ENCODE results near the gene CDKN3. TPM values are rescaled to one million over a fixed set of nuclear protein-coding genes. Genes with fewer than 3 reads are reported as not detected.

CDKN3 gene
- total RNA-seq, 1 donor from 2014 or later: 2.4 TPM

GRCh38 chr14:54440037-54440436 is 43.2 kb downstream of the CDKN3 start:
- DNase-seq (ENCODE audit: low read depth) (no peak), FAIRE-seq (no peak)
- H3K9me3 Mint-ChIP-seq (ENCODE audit: unreplicated experiment): no peaks in the 10 kb centered on the region
- H2AFZ ChIP-seq (ENCODE audit: low read depth, low read length): no peak overlapping the region
- peak overlapping the region; percentile 92 for H3K4me2 ChIP-seq (ENCODE audit: low read length)
- peak overlapping the region; percentile 80 for H3K27ac Mint-ChIP-seq (ENCODE audit: unreplicated experiment)
- peaks cover 27% of the 10 kb centered on the region for H3K4me1 Mint-ChIP-seq (ENCODE audit: low read depth, unreplicated experiment)
- peak overlapping the region; percentile 89 for H3K4me3 Mint-ChIP-seq (ENCODE audit: unreplicated experiment)
- peaks cover 24% of the 10 kb centered on the region for H3K4me1 ChIP-seq (ENCODE audit: insufficient read depth, low read length)
- no peaks in the 10 kb centered on the region for H3K27me3 ChIP-seq (ENCODE audit: insufficient read depth, low read length)
- TF ChIP-seq EZH2 (IDR thresholded peaks at IDR 0.05; ENCODE audit: insufficient read depth, low read length) (no peak), CTCF (IDR thresholded peaks at IDR 0.05; ENCODE audit: insufficient read depth, low read depth, low read length) (no peak)
- peaks cover 54% of the 10 kb centered on the region for H4K20me1 ChIP-seq (ENCODE audit: insufficient read depth, low read length)
- no peaks in the 10 kb centered on the region for H3K27me3 Mint-ChIP-seq (ENCODE audit: low read depth, unreplicated experiment)
- H3K27ac ChIP-seq (ENCODE audit: low read depth, low read length): peak overlapping the region; percentile 96
- H3K9ac ChIP-seq (ENCODE audit: low read length): peak overlapping the region; percentile 96
- H3K36me3 ChIP-seq (ENCODE audit: insufficient read depth, low read length): no peaks in the 10 kb centered on the region
- H3K36me3 Mint-ChIP-seq (ENCODE audit: low read depth, unreplicated experiment): peaks cover under 1% of the 10 kb centered on the region
- peaks cover 58% of the 10 kb centered on the region for H3K79me2 ChIP-seq (ENCODE audit: insufficient read depth, low read length)
- no peaks in the 10 kb centered on the region for H3K9me3 ChIP-seq (ENCODE audit: insufficient read depth, low read depth, low read length)
- peak overlapping the region; percentile 79 for H3K4me3 ChIP-seq (ENCODE audit: insufficient read depth, low read depth, low read length)

DNA sequence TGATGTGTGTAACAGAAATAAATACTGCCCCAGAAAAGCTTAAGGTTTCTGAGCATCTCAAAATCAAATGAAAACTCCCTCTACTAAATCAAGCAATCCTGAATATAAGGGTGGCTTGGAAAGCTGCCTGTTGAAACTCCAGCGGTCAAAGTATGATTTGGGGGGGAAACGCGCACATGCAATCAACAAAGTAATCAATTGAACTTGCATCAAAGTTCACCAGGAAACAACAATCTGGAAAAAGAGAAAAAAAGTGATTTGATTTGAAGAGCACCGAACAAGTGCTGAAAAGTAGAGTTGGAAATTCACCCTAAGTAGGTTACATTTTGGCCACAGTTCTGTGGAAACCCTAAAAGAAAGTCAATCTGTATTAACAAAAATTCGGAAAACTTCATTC is 43.7 kb downstream of the CDKN3 start:
- H3K9me3 Mint-ChIP-seq (ENCODE audit: unreplicated experiment): no peaks in the 10 kb centered on the region
- DNase-seq (ENCODE audit: low read depth) (no peak), FAIRE-seq (no peak)
- no peaks in the 10 kb centered on the region for H3K27me3 Mint-ChIP-seq (ENCODE audit: low read depth, unreplicated experiment)
- H3K36me3 Mint-ChIP-seq (ENCODE audit: low read depth, unreplicated experiment): no peaks in the 10 kb centered on the region
- peak overlapping the region; percentile 89 for H3K4me3 Mint-ChIP-seq (ENCODE audit: unreplicated experiment)
- Histone ChIP-seq H3K36me3 (ENCODE audit: insufficient read depth, low read length) (no peaks in the 10 kb centered on the region), H3K4me1 (ENCODE audit: insufficient read depth, low read length) (peaks cover 20% of the 10 kb centered on the region), H3K4me2 (ENCODE audit: low read length) (peak overlapping the region; percentile 92), H3K9ac (ENCODE audit: low read length) (peak overlapping the region; percentile 96), H4K20me1 (ENCODE audit: insufficient read depth, low read length) (peaks cover 50% of the 10 kb centered on the region), H2AFZ (ENCODE audit: low read depth, low read length) (peak overlapping the region; percentile 85), H3K9me3 (ENCODE audit: insufficient read depth, low read depth, low read length) (no peaks in the 10 kb centered on the region), H3K4me3 (ENCODE audit: insufficient read depth, low read depth, low read length) (peak overlapping the region; percentile 79), H3K27ac (ENCODE audit: low read depth, low read length) (peak overlapping the region; percentile 96), H3K79me2 (ENCODE audit: insufficient read depth, low read length) (peaks cover 54% of the 10 kb centered on the region), H3K27me3 (ENCODE audit: insufficient read depth, low read length) (no peaks in the 10 kb centered on the region)
- TF ChIP-seq EZH2 (IDR thresholded peaks at IDR 0.05; ENCODE audit: insufficient read depth, low read length) (no peak), CTCF (IDR thresholded peaks at IDR 0.05; ENCODE audit: insufficient read depth, low read depth, low read length) (no peak)
- H3K4me1 Mint-ChIP-seq (ENCODE audit: low read depth, unreplicated experiment): peaks cover 24% of the 10 kb centered on the region
- peak overlapping the region; percentile 80 for H3K27ac Mint-ChIP-seq (ENCODE audit: unreplicated experiment)
